T-cell (primary cell): ENCODE results near the gene MAP7D3. TPM values are rescaled to one million over a fixed set of nuclear protein-coding genes. Genes with fewer than 3 reads are reported as not detected.
"Not testable (repeated sequence)": the region's sequence is repeated elsewhere in the genome, so short reads cannot be mapped to it uniquely, and the experiment has no call there.

ENCODE experiments used
- ATAC-seq, 4 experiments: fragments of 200-7000 bp in 3 of 4; fragments of 150-1000 bp in 1 of 4; cut with Tn5 transposase; replicated peaks in 1 of 4; 1 replicate in 3 of 4; 2 replicates in 1 of 4; pipeline ENCODE4 v1.10.0; 2021; ENCODE audit warnings: moderate library complexity in 3 of 4, mild to moderate bottlenecking in 2 of 4, moderate number of reproducible peaks in 1 of 4
- CTCF ChIA-PET, 2 donors: fragments of 300-600 bp; sonication (Branson Sonifier 250); formaldehyde crosslinking; loops; one replicate each; lab custom pipeline; 2022; ENCODE audit warnings: antibody characterized with exemption in 2 of 2; lab: Charles Lee
- POLR2A ChIA-PET, 2 donors: fragments of 300-600 bp; sonication (Branson Sonifier 250); formaldehyde crosslinking; loops; one replicate each; lab custom pipeline; 2022; ENCODE audit warnings: antibody characterized with exemption in 2 of 2; lab: Charles Lee
- DNase-seq, 35 experiments: peaks; one replicate each; pipeline versions ENCODE4 v3.0.0 to v3.0.0-alpha.2; 2013 to 2023
- H3K27ac ChIP-seq: one replicate; pipeline ENCODE4 v1.5.1; 2013; ENCODE audit warnings: low read length
- H3K27me3 ChIP-seq, 2 experiments: replicated peaks in 1 of 2; 1 replicate in 1 of 2; 2 replicates in 1 of 2; pipeline versions ENCODE4 v1.6.1 to v1.7.0; 2013; ENCODE audit warnings: low read length in 1 of 2, mixed read lengths in 1 of 2; ENCODE audit not compliant: control insufficient read depth in 2 of 2, insufficient read depth in 2 of 2; ENCODE audit errors: extremely low read depth in 1 of 2
- H3K36me3 ChIP-seq, 2 donors: 1 replicate in 1 of 2; 2 replicates in 1 of 2; pipeline versions ENCODE4 v1.6.1 to v1.7.0; 2013; ENCODE audit warnings: low read length in 1 of 2; ENCODE audit not compliant: control insufficient read depth in 2 of 2, insufficient read depth in 1 of 2; ENCODE audit errors: extremely low read depth in 1 of 2
- H3K4me1 ChIP-seq, 2 experiments: 1 replicate in 1 of 2; 2 replicates in 1 of 2; pipeline versions ENCODE4 v1.6.1 to v1.7.0; 2013; ENCODE audit warnings: low read length in 2 of 2, mixed read lengths in 1 of 2; ENCODE audit not compliant: insufficient read depth in 2 of 2, control insufficient read depth in 1 of 2; ENCODE audit errors: extremely low read depth in 1 of 2
- H3K4me3 ChIP-seq, 2 donors: 1 replicate in 1 of 2; 2 replicates in 1 of 2; pipeline versions ENCODE4 v1.5.1 to v1.7.0; 2013; ENCODE audit warnings: mild to moderate bottlenecking in 2 of 2, low read length in 1 of 2, moderate library complexity in 1 of 2; ENCODE audit not compliant: control insufficient read depth in 1 of 2; ENCODE audit errors: extremely low read depth in 1 of 2
- H3K9me3 ChIP-seq: 2 replicates; pipeline ENCODE4 v1.7.0; 2013
- H3K27ac Mint-ChIP-seq, 2 donors: one replicate each; pipeline ENCODE4 v1.8.0; 2020 to 2021; ENCODE audit warnings: mild to moderate bottlenecking in 2 of 2, mixed read lengths in 2 of 2
- H3K27me3 Mint-ChIP-seq, 2 donors: one replicate each; pipeline ENCODE4 v1.8.0; 2021 to 2022; ENCODE audit warnings: mixed read lengths in 2 of 2
- H3K36me3 Mint-ChIP-seq: one replicate; pipeline ENCODE4 v1.8.0; 2021; ENCODE audit warnings: mixed read lengths
- H3K4me1 Mint-ChIP-seq, 3 donors: one replicate each; pipeline ENCODE4 v1.8.0; 2020 to 2022; ENCODE audit warnings: mixed read lengths in 3 of 3, mild to moderate bottlenecking in 1 of 3
- H3K4me3 Mint-ChIP-seq, 3 donors: one replicate each; pipeline ENCODE4 v1.8.0; 2020 to 2022; ENCODE audit warnings: mild to moderate bottlenecking in 3 of 3, mixed read lengths in 3 of 3, moderate library complexity in 3 of 3
- H3K9me3 Mint-ChIP-seq, 3 donors: one replicate each; pipeline ENCODE4 v1.8.0; 2020 to 2022; ENCODE audit warnings: mixed read lengths in 3 of 3
- WGBS: methylation state at CpG from one replicate; pipeline ENCODE4 v1.1.5; 2013; ENCODE audit warnings: missing lambda C conversion rate; ENCODE audit not compliant: insufficient coverage; 5-methylcytosine and 5-hydroxymethylcytosine counted together
- total RNA-seq, 35 experiments: library from RNA in 6 of 35; stranded (reverse) in 6 of 35; fragments of 120-200 nt in 1 of 35; gene quantifications; one replicate each; pipeline versions ENCODE4 v1.2.1 to v1.2.4 and lab custom pipeline; 2013 to 2026

Gene MAP7D3
- total RNA-seq, 5 donors from 2014 or later (not counting 1 experiment from before 2014, with no cell fraction given): 6.5 to 10.5 (median 9.7) TPM

GRCh38 chrX:136237849-136238248 lies 13.4 kb downstream of the MAP7D3 start:
- peaks cover 0 to 18% of the 10 kb centered on the region in 2 donors for H3K36me3 ChIP-seq
- no CpG with 5 or more reads among the region's 4 CpGs for WGBS
- H3K4me1 ChIP-seq, H3K4me3 Mint-ChIP-seq, H3K9me3 Mint-ChIP-seq, H3K27me3 ChIP-seq, ATAC-seq, POLR2A ChIA-PET, H3K27ac ChIP-seq, H3K27ac Mint-ChIP-seq, DNase-seq, H3K4me3 ChIP-seq, H3K4me1 Mint-ChIP-seq, H3K9me3 ChIP-seq, CTCF ChIA-PET: not testable (repeated sequence)
- peaks cover 0 to 10% of the 10 kb centered on the region in 2 donors for H3K27me3 Mint-ChIP-seq
- peaks cover 36% of the 10 kb centered on the region for H3K36me3 Mint-ChIP-seq

- DNase-seq (no peak), ATAC-seq (no peak)
- no CpG with 5 or more reads among the region's 3 CpGs for WGBS
- peaks cover 0 to 3% (median 2%) of the 10 kb centered on the region in 3 donors for H3K4me1 Mint-ChIP-seq
- Histone ChIP-seq H3K27me3 (no peaks in the 10 kb centered on the region), H3K27ac (no peak overlapping the region), H3K36me3 (peaks cover 0 to 10% of the 10 kb centered on the region in 2 donors), H3K4me3 (no peak overlapping the region), H3K4me1 (no peaks in the 10 kb centered on the region), H3K9me3 (no peaks in the 10 kb centered on the region)
- peaks cover 31% of the 10 kb centered on the region for H3K36me3 Mint-ChIP-seq
- H3K27ac Mint-ChIP-seq: no peak overlapping the region
- H3K27me3 Mint-ChIP-seq: peaks cover 0 to 6% of the 10 kb centered on the region in 2 donors
- CTCF ChIA-PET: no interaction called here
- POLR2A ChIA-PET: no interaction called here
- no peak overlapping the region for H3K4me3 Mint-ChIP-seq
- H3K9me3 Mint-ChIP-seq: no peaks in the 10 kb centered on the region
These were observed 14.1 kb downstream of the MAP7D3 start for GRCh38 chrX:136237074-136237473.

- H3K36me3 ChIP-seq: peaks cover 0 to 25% of the 10 kb centered on the region in 2 donors
- peaks cover 0 to 6% of the 10 kb centered on the region in 2 donors for H3K27me3 Mint-ChIP-seq
- H3K4me3 ChIP-seq: no peak overlapping the region
- no peak for DNase-seq
- CTCF ChIA-PET: no interaction called here
- peak overlapping the region in 1 of 2 donors; percentile 70 for H3K27ac Mint-ChIP-seq
- peaks cover 30% of the 10 kb centered on the region for H3K36me3 Mint-ChIP-seq
- H3K9me3 ChIP-seq: no peaks in the 10 kb centered on the region
- no peak for ATAC-seq
- no CpG with 5 or more reads among the region's 3 CpGs for WGBS
- peaks cover 0 to 22% (median 14%) of the 10 kb centered on the region in 3 donors for H3K4me1 Mint-ChIP-seq
- H3K4me1 ChIP-seq: no peaks in the 10 kb centered on the region
- H3K9me3 Mint-ChIP-seq: no peaks in the 10 kb centered on the region
- H3K4me3 Mint-ChIP-seq: no peak overlapping the region
- POLR2A ChIA-PET: no interaction called here
- H3K27ac ChIP-seq: no peak overlapping the region
- H3K27me3 ChIP-seq: no peaks in the 10 kb centered on the region
These were observed 22.4 kb downstream of the MAP7D3 start for GRCh38 chrX:136228839-136229207.

- H3K9me3 Mint-ChIP-seq: no peaks in the 10 kb centered on the region
- Histone ChIP-seq H3K27ac (no peak overlapping the region), H3K9me3 (no peaks in the 10 kb centered on the region), H3K27me3 (no peaks in the 10 kb centered on the region), H3K4me1 (no peaks in the 10 kb centered on the region), H3K4me3 (no peak overlapping the region), H3K36me3 (peaks cover 0 to 31% of the 10 kb centered on the region in 2 donors)
- ATAC-seq (peak in 3 of 4 experiments; percentile 73 to 95 (median 87)), DNase-seq (peak in 1 of 35 experiments; percentile 14)
- peaks cover 0 to 22% (median 14%) of the 10 kb centered on the region in 3 donors for H3K4me1 Mint-ChIP-seq
- POLR2A ChIA-PET: no interaction called here
- no peak overlapping the region for H3K4me3 Mint-ChIP-seq
- H3K27me3 Mint-ChIP-seq: peaks cover 0 to 6% of the 10 kb centered on the region in 2 donors
- peak overlapping the region in 1 of 2 donors; percentile 70 for H3K27ac Mint-ChIP-seq
- WGBS: 20% methylated on average over 1 of the region's 8 CpGs
- CTCF ChIA-PET: no interaction called here
- peaks cover 33% of the 10 kb centered on the region for H3K36me3 Mint-ChIP-seq
These were observed 23.0 kb downstream of the MAP7D3 start for GRCh38 chrX:136227948-136228838.

- POLR2A ChIA-PET: no interaction called here
- Histone ChIP-seq H3K4me3 (no peak overlapping the region), H3K27me3 (no peaks in the 10 kb centered on the region), H3K27ac (no peak overlapping the region), H3K36me3 (peaks cover 0 to 36% of the 10 kb centered on the region in 2 donors), H3K9me3 (no peaks in the 10 kb centered on the region), H3K4me1 (no peaks in the 10 kb centered on the region)
- no peak for ATAC-seq
- peak overlapping the region in 1 of 2 donors; percentile 2 for H3K27ac Mint-ChIP-seq
- peaks cover 0 to 22% (median 14%) of the 10 kb centered on the region in 3 donors for H3K4me1 Mint-ChIP-seq
- peaks cover 35% of the 10 kb centered on the region for H3K36me3 Mint-ChIP-seq
- no peak for DNase-seq
- H3K27me3 Mint-ChIP-seq: peaks cover 0 to 4% of the 10 kb centered on the region in 2 donors
- H3K9me3 Mint-ChIP-seq: no peaks in the 10 kb centered on the region
- no peak overlapping the region for H3K4me3 Mint-ChIP-seq
- CTCF ChIA-PET: no interaction called here
These were observed 24.1 kb downstream of the MAP7D3 start for GRCh38 chrX:136227074-136227473.

- Mint-ChIP-seq H3K27me3 (peaks cover 0 to 4% of the 10 kb centered on the region in 2 donors), H3K27ac (no peak overlapping the region), H3K4me3 (no peak overlapping the region), H3K9me3 (no peaks in the 10 kb centered on the region), H3K4me1 (no peaks in the 10 kb centered on the region), H3K36me3 (peaks cover 32% of the 10 kb centered on the region)
- 100% methylated on average over 1 of the region's 3 CpGs for WGBS
- ChIA-PET CTCF (no interaction called here), POLR2A (interaction anchor here in 1 of 2 donors (0.6 kb wide), 1 partner anchor 1051 kb away, joined by 3 read pairs; no protein-coding TSS in a partner anchor)
- peaks cover 0 to 49% of the 10 kb centered on the region in 2 donors for H3K36me3 ChIP-seq
- H3K9me3 ChIP-seq: no peaks in the 10 kb centered on the region
- H3K4me1 ChIP-seq: no peaks in the 10 kb centered on the region
- no peak for DNase-seq
- no peaks in the 10 kb centered on the region for H3K27me3 ChIP-seq
- H3K4me3 ChIP-seq: no peak overlapping the region
- no peak for ATAC-seq
- H3K27ac ChIP-seq: no peak overlapping the region
These were observed 29.2 kb downstream of the MAP7D3 start for GRCh38 chrX:136221851-136222513.
